Measurements from ENCODE around the gene PHACTR4. TPM values are rescaled to one million over a fixed set of nuclear protein-coding genes. Genes with fewer than 3 reads are reported as not detected.

PHACTR4 gene
- total and polyA plus RNA-seq, 2 of the 8 experiments (the other 6 are each of a cell fraction or from before 2014, with no cell fraction given), result 23.7 to 57.8 TPM

GRCh38 chr1:28416509-28417194 is 47.1 kb downstream of the PHACTR4 start (continued):
- TF ChIP-seq SAP30 (IDR thresholded peaks at IDR 0.05; ENCODE audit: insufficient read depth, insufficient replicate concordance, low read length) (no peak), TAF7 (optimal IDR thresholded peaks at IDR 0.05; ENCODE audit: borderline replicate concordance, low read depth, low read length) (no peak), RAD21 (IDR thresholded peaks at IDR 0.05 in 1 of 2, conservative IDR thresholded peaks at IDR 0.05 in 1 of 2; ENCODE audit: low read depth in 2 of 2, low read length in 2 of 2) (no peak), POLR2A (IDR thresholded peaks at IDR 0.05; ENCODE audit: control extremely low read depth in 1 of 2, low read depth in 2 of 2, low read length in 2 of 2) (no peak), MAX (IDR thresholded peaks at IDR 0.05) (no peak), ZNF274 (IDR thresholded peaks at IDR 0.05; ENCODE audit: borderline replicate concordance, extremely low read depth, low read length) (no peak), FOSL1 (IDR thresholded peaks at IDR 0.05; ENCODE audit: insufficient read depth, low read depth, low read length) (no peak)
- TF ChIP-seq, protein P1, sequence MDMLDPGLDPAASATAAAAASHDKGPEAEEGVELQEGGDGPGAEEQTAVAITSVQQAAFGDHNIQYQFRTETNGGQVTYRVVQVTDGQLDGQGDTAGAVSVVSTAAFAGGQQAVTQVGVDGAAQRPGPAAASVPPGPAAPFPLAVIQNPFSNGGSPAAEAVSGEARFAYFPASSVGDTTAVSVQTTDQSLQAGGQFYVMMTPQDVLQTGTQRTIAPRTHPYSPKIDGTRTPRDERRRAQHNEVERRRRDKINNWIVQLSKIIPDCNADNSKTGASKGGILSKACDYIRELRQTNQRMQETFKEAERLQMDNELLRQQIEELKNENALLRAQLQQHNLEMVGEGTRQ (IDR thresholded peaks at IDR 0.05; ENCODE audit: low read length), result no peak

All from H1 (cell line).